Loucy (cell line): ENCODE results near the gene MAP2.

Experiments
- EZH2phosphoT487 ChIP-seq: fragments of 200-600 bp; IDR thresholded peaks from 2 replicates; pipeline ENCODE4 v1.6.1; 2018; ENCODE audit warnings: antibody characterized with exemption, mild to moderate bottlenecking, moderate library complexity, borderline replicate concordance
- TF ChIP-seq, protein P1 (sequence below): fragments of 200-600 bp; sonication (generic); conservative IDR thresholded peaks from 2 replicates; pipeline ENCODE4 v1.5.1; 2014; ENCODE audit warnings: mild to moderate bottlenecking, antibody characterized with exemption, low read length

DNA sequence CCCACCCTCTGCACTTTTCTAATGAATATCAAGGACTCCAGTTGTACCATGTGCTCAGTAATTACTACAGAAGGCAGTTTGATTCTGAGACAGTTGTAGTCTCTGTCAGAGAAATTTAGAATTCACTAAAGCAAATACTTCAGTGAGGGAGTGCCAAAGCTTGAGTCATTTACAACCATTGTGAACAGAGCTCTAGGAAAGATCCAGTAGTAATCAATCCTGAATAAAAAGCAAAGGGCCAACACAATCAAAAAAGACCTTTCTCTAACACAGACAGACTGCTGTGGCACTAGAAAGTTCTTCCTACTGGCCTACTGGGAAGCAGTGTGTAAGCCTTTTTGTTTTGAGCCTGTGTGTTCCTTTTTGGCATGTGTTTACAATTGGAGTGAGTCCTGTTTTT lies 212.2 kb downstream of the MAP2 start:
- TF ChIP-seq, protein P1, sequence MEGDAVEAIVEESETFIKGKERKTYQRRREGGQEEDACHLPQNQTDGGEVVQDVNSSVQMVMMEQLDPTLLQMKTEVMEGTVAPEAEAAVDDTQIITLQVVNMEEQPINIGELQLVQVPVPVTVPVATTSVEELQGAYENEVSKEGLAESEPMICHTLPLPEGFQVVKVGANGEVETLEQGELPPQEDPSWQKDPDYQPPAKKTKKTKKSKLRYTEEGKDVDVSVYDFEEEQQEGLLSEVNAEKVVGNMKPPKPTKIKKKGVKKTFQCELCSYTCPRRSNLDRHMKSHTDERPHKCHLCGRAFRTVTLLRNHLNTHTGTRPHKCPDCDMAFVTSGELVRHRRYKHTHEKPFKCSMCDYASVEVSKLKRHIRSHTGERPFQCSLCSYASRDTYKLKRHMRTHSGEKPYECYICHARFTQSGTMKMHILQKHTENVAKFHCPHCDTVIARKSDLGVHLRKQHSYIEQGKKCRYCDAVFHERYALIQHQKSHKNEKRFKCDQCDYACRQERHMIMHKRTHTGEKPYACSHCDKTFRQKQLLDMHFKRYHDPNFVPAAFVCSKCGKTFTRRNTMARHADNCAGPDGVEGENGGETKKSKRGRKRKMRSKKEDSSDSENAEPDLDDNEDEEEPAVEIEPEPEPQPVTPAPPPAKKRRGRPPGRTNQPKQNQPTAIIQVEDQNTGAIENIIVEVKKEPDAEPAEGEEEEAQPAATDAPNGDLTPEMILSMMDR, result no peak
- no peak for TF ChIP-seq EZH2phosphoT487
